Natural killer cell (primary cell): ENCODE data around the gene PSME2. TPM values are rescaled to one million over a fixed set of nuclear protein-coding genes. Genes with fewer than 3 reads are reported as not detected.

Experiments used
- ATAC-seq, 3 donors: fragments of 150-1000 bp in 2 of 3; fragments of 200-7000 bp in 1 of 3; cut with Tn5 transposase; 1 replicate in 1 of 3; 2 replicates in 2 of 3; pipeline ENCODE4 v1.10.0; 2021; ENCODE audit warnings: mild to moderate bottlenecking in 2 of 3, moderate library complexity in 2 of 3
- DNase-seq, 2 donors: peaks; one replicate each; pipeline versions ENCODE4 v3.0.0 to v3.0.0-alpha.2; 2013 to 2021; ENCODE audit warnings: mixed read lengths in 1 of 2
- H3K27ac ChIP-seq: one replicate; pipeline ENCODE4 v1.5.1; 2013; ENCODE audit warnings: mild to moderate bottlenecking, low read length
- H3K27me3 ChIP-seq: one replicate; pipeline ENCODE4 v1.6.1; 2013; ENCODE audit warnings: low read length; ENCODE audit not compliant: control insufficient read depth, insufficient read depth
- H3K36me3 ChIP-seq: one replicate; pipeline ENCODE4 v1.6.1; 2013; ENCODE audit warnings: low read length; ENCODE audit not compliant: control insufficient read depth, insufficient read depth
- H3K4me1 ChIP-seq: one replicate; pipeline ENCODE4 v1.6.1; 2013; ENCODE audit warnings: low read length; ENCODE audit not compliant: control insufficient read depth, insufficient read depth
- H3K4me3 ChIP-seq: one replicate; pipeline ENCODE4 v1.5.1; 2013; ENCODE audit warnings: low read length
- H3K9me3 ChIP-seq: one replicate; pipeline ENCODE4 v1.6.1; 2013; ENCODE audit warnings: low read length; ENCODE audit not compliant: control insufficient read depth, insufficient read depth
- H3K27ac Mint-ChIP-seq, 2 donors: one replicate each; pipeline ENCODE4 v1.8.0; 2022; ENCODE audit warnings: mild to moderate bottlenecking in 2 of 2, mixed read lengths in 2 of 2, moderate library complexity in 1 of 2
- H3K27me3 Mint-ChIP-seq, 2 donors: one replicate each; pipeline ENCODE4 v1.8.0; 2022; ENCODE audit warnings: low read depth in 2 of 2, mixed read lengths in 2 of 2
- H3K36me3 Mint-ChIP-seq: one replicate; pipeline ENCODE4 v1.8.0; 2022; ENCODE audit warnings: mixed read lengths
- H3K4me1 Mint-ChIP-seq, 2 donors: one replicate each; pipeline ENCODE4 v1.8.0; 2022; ENCODE audit warnings: mixed read lengths in 2 of 2
- H3K4me3 Mint-ChIP-seq: one replicate; pipeline ENCODE4 v1.8.0; 2022; ENCODE audit warnings: mild to moderate bottlenecking, moderate library complexity, mixed read lengths
- H3K9me3 Mint-ChIP-seq, 2 donors: one replicate each; pipeline ENCODE4 v1.8.0; 2022; ENCODE audit warnings: mixed read lengths in 2 of 2
- CTCF ChIP-seq: fragments of 200-600 bp; IDR thresholded peaks from one replicate; pipeline ENCODE4 v1.8.0; 2022; ENCODE audit warnings: antibody characterized with exemption
- WGBS: methylation state at CpG from one replicate; pipeline ENCODE4 v1.1.7; 2013; ENCODE audit warnings: missing lambda C conversion rate; ENCODE audit not compliant: insufficient coverage; 5-methylcytosine and 5-hydroxymethylcytosine counted together
- intact Hi-C: fragments of 100-400 bp; cut with micrococcal nuclease; formaldehyde crosslinking; loops from one replicate; pipeline ENCODE4 v1.14.2; 2022
- total RNA-seq, 4 donors: library from RNA; stranded (reverse); fragments of 120-200 nt in 1 of 4; gene quantifications; one replicate each; pipeline versions ENCODE4 v1.2.3 to v1.2.4, GENCODE V29; 2013 to 2022

Gene PSME2
- total RNA-seq, 3 donors from 2014 or later (not counting 1 experiment from before 2014, with no cell fraction given): 193 to 237 (median 234) TPM

- Histone ChIP-seq H3K4me3 (no peak overlapping the region), H3K9me3 (no peaks in the 10 kb centered on the region), H3K27me3 (no peaks in the 10 kb centered on the region), H3K4me1 (peaks cover 20% of the 10 kb centered on the region), H3K27ac (no peak overlapping the region), H3K36me3 (peaks cover 50% of the 10 kb centered on the region)
- DNase-seq (no peak), ATAC-seq (no peak)
- peaks cover 38 to 49% of the 10 kb centered on the region in 2 donors for H3K4me1 Mint-ChIP-seq
- TF ChIP-seq CTCF: no peak
- 95% methylated on average over 9 of the region's 9 CpGs for WGBS
- no peaks in the 10 kb centered on the region for H3K9me3 Mint-ChIP-seq
- intact Hi-C loops: no loop called here
- no peaks in the 10 kb centered on the region for H3K36me3 Mint-ChIP-seq
- H3K27ac Mint-ChIP-seq: no peak overlapping the region
- H3K4me3 Mint-ChIP-seq: no peak overlapping the region
- no peaks in the 10 kb centered on the region for H3K27me3 Mint-ChIP-seq
Measured at GRCh38 chr14:24150567-24150966, 4.2 kb upstream of the PSME2 start.

- intact Hi-C loops: no loop called here
- Mint-ChIP-seq H3K4me1 (peaks cover 43 to 53% of the 10 kb centered on the region in 2 donors), H3K27ac (no peak overlapping the region), H3K36me3 (no peaks in the 10 kb centered on the region), H3K27me3 (no peaks in the 10 kb centered on the region), H3K9me3 (no peaks in the 10 kb centered on the region), H3K4me3 (no peak overlapping the region)
- no peak for DNase-seq
- Histone ChIP-seq H3K9me3 (no peaks in the 10 kb centered on the region), H3K4me1 (peaks cover 25% of the 10 kb centered on the region), H3K4me3 (no peak overlapping the region), H3K27me3 (no peaks in the 10 kb centered on the region), H3K36me3 (peaks cover 45% of the 10 kb centered on the region), H3K27ac (no peak overlapping the region)
- 97% methylated on average over 9 of the region's 9 CpGs for WGBS
- no peak for ATAC-seq
- no peak for TF ChIP-seq CTCF
Measured at GRCh38 chr14:24150061-24150460, 3.7 kb upstream of the PSME2 start.

GRCh38 chr14:24149302-24149969 lies 3.0 kb upstream of the PSME2 start:
- intact Hi-C loops: no loop called here
- H3K27ac Mint-ChIP-seq: no peak overlapping the region
- Histone ChIP-seq H3K36me3 (peaks cover 42% of the 10 kb centered on the region), H3K4me3 (no peak overlapping the region), H3K9me3 (no peaks in the 10 kb centered on the region), H3K27me3 (no peaks in the 10 kb centered on the region), H3K27ac (no peak overlapping the region), H3K4me1 (peaks cover 28% of the 10 kb centered on the region)
- H3K36me3 Mint-ChIP-seq: peaks cover 1% of the 10 kb centered on the region
- no peak for ATAC-seq
- no peak for DNase-seq
- H3K27me3 Mint-ChIP-seq: no peaks in the 10 kb centered on the region
- no peak for TF ChIP-seq CTCF
- WGBS: 98% methylated on average over 3 of the region's 3 CpGs
- peaks cover 48 to 59% of the 10 kb centered on the region in 2 donors for H3K4me1 Mint-ChIP-seq
- peak overlapping the region; percentile 59 for H3K4me3 Mint-ChIP-seq
- no peaks in the 10 kb centered on the region for H3K9me3 Mint-ChIP-seq
